ENCODE data around the gene PCDHAC2.

DNA sequence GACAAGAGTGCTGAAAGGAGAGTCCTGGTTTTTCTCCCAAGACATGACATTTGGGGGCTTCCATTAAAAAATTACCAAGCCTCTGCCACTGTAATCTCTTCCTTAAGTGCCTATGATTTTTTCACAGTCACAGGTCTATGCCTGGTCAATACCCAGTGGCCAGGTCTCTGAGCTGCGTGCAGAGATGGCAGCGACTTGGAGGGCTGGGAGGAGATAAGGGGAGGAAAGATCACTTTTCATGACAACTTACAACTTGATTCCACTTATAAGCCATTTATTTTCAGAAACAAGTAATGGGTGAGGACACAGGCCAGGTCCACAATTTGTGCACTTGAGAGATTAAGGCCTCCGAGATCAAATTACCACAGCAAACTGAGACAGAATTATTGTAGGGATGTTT is 1.9 kb upstream of the PCDHAC2 start:
- TF ChIP-seq, protein P1, sequence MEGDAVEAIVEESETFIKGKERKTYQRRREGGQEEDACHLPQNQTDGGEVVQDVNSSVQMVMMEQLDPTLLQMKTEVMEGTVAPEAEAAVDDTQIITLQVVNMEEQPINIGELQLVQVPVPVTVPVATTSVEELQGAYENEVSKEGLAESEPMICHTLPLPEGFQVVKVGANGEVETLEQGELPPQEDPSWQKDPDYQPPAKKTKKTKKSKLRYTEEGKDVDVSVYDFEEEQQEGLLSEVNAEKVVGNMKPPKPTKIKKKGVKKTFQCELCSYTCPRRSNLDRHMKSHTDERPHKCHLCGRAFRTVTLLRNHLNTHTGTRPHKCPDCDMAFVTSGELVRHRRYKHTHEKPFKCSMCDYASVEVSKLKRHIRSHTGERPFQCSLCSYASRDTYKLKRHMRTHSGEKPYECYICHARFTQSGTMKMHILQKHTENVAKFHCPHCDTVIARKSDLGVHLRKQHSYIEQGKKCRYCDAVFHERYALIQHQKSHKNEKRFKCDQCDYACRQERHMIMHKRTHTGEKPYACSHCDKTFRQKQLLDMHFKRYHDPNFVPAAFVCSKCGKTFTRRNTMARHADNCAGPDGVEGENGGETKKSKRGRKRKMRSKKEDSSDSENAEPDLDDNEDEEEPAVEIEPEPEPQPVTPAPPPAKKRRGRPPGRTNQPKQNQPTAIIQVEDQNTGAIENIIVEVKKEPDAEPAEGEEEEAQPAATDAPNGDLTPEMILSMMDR (IDR thresholded peaks at IDR 0.05; ENCODE audit: low read depth, low read length): no peak
- no peak for TF ChIP-seq EZH2phosphoT487 (IDR thresholded peaks at IDR 0.05; ENCODE audit: low read depth)

All from OCI-LY3 (cell line).